Mammary epithelial cell (primary cell): Measurements from ENCODE around the gene CBX6.

ENCODE experiments used
- EZH2 ChIP-seq: IDR thresholded peaks from 2 replicates; pipeline ENCODE4 v1.6.1; 2012; ENCODE audit warnings: low read length, inconsistent platforms, borderline replicate concordance
- TF ChIP-seq, protein P1 (sequence below), 2 donors: IDR thresholded peaks in 1 of 2; conservative IDR thresholded peaks in 1 of 2; 2 replicates each; pipeline ENCODE4 v1.5.1; 2011 to 2012; ENCODE audit warnings: inconsistent platforms in 2 of 2, low read length in 2 of 2, mild to moderate bottlenecking in 2 of 2, control low read depth in 1 of 2, low read depth in 1 of 2; ENCODE audit not compliant: insufficient read depth in 1 of 2; ENCODE audit errors: extremely low read depth in 1 of 2

DNA sequence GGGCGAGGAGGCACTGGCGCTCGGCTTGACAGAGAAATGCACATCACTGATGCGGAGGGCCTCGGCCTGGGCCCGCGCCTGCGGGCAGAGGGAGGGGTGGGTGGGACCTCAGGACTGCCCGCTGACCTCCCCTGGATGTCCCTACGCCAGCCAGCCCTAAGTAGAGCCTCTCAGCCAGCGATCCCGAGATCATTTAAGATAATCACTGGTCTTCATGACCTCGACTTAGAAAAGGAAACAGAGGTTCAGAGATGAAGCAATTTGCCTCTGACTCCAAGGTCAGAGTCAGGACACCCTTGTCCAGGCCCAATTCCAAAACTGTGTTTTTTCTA lies 4.9 kb downstream of the CBX6 start:
- TF ChIP-seq, protein P1, sequence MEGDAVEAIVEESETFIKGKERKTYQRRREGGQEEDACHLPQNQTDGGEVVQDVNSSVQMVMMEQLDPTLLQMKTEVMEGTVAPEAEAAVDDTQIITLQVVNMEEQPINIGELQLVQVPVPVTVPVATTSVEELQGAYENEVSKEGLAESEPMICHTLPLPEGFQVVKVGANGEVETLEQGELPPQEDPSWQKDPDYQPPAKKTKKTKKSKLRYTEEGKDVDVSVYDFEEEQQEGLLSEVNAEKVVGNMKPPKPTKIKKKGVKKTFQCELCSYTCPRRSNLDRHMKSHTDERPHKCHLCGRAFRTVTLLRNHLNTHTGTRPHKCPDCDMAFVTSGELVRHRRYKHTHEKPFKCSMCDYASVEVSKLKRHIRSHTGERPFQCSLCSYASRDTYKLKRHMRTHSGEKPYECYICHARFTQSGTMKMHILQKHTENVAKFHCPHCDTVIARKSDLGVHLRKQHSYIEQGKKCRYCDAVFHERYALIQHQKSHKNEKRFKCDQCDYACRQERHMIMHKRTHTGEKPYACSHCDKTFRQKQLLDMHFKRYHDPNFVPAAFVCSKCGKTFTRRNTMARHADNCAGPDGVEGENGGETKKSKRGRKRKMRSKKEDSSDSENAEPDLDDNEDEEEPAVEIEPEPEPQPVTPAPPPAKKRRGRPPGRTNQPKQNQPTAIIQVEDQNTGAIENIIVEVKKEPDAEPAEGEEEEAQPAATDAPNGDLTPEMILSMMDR (conservative IDR thresholded peaks at IDR 0.05 in 1 of 2, IDR thresholded peaks at IDR 0.05 in 1 of 2; ENCODE audit: extremely low read depth in 1 of 2, insufficient read depth in 1 of 2, low read depth in 1 of 2, low read length in 2 of 2) = no peak
- TF ChIP-seq EZH2 = no peak
